ENCODE measurements around the gene CPNE5. TPM values are rescaled to one million over a fixed set of nuclear protein-coding genes. Genes with fewer than 3 reads are reported as not detected.

The CPNE5 gene
- polyA plus RNA-seq, 1 of the 3 experiments (the other 2 are of a cell fraction) = 0.30 TPM

- TF ChIP-seq RAD21 (IDR thresholded peaks at IDR 0.05; ENCODE audit: low read length) (no peak), FOXJ3 (CRISPR knock-in tag; IDR thresholded peaks at IDR 0.05) (no peak), FOXM1 (IDR thresholded peaks at IDR 0.05; ENCODE audit: low read depth) (no peak)
- Histone ChIP-seq H3K4me2 (no peak overlapping the region), H4K20me1 (ENCODE audit: insufficient read depth) (no peaks in the 10 kb centered on the region), H3K27ac (ENCODE audit: low read depth in 2 of 2, low read length in 1 of 2) (no peak overlapping the region; a peak in 1 of 4 replicates), H3K27me3 (ENCODE audit: insufficient read depth) (no peaks in the 10 kb centered on the region), H3K4me3 (ENCODE audit: low read depth in 2 of 2, low read length in 1 of 2) (no peak overlapping the region), H3K79me2 (ENCODE audit: insufficient read depth) (peaks cover 2% of the 10 kb centered on the region; the same call in 1 of the 2 replicates), H3K36me3 (replicated peaks in 1 of 2; ENCODE audit: control insufficient read depth in 1 of 2, insufficient read depth in 2 of 2, low read length in 1 of 2) (peaks cover 30 to 37% of the 10 kb centered on the region in 2 experiments), H3K9ac (no peak overlapping the region), H3F3A (replicated peaks; ENCODE audit: insufficient read depth) (no peaks in the 10 kb centered on the region), H3K9me2 (no peaks in the 10 kb centered on the region), H2AFZ (ENCODE audit: low read depth) (no peak overlapping the region), H3K9me3 (no peaks in the 10 kb centered on the region), H3K4me1 (ENCODE audit: control insufficient read depth in 1 of 2, insufficient read depth in 2 of 2, low read depth in 1 of 2, low read length in 1 of 2) (peaks cover 10 to 16% of the 10 kb centered on the region in 2 experiments; a peak in 2 of 4 replicates)
- no peak for DNase-seq
- CTCF ChIA-PET = interaction anchor here (0.6 to 7.2 kb wide), 9 partner anchors 11 to 230 kb away, joined by 3 to 200 read pairs (median 19); partner anchors contain the start of gene PPIL1
- POLR2A ChIA-PET = no interaction called here
- WGBS (ENCODE audit: low lambda C conversion rate) = 92% methylated on average over 5 of the region's 5 CpGs
Observed at GRCh38 chr6:36853325-36853724, 14.1 kb upstream of the CPNE5 start.

DNA sequence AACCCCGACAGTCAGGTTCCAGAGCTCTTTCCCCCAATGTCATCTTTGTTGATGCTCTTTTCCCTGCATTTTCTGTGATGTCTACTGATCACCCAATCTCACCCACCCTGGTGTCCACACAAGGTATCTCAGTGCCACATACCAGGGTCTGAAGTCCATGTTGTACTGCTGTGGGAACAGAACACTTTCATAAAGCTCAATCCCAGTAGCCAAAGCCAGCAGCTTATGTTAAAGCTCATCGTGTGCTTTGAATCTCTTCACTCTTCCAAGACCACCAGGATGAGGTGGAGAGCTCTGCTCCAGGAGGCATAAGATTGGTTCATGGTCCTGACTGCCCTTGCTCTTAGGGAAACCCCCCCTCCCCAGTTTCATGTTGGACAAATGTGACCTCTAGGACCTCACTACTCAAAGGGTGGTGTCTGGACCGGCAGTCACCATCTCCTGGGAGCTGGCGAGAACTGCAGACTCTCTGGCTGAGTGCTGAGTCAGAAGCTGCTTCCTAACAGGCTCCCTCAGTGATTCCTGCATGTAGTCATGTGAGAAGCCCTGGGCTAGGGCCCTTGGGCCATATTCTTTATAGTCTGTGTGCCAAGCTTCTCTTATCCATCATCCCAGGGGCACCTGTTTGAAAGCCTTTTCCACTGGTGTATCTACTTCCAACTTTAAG is 13.4 kb upstream of the CPNE5 start:
- DNase-seq = no peak
- H3K4me2 ChIP-seq = no peak overlapping the region

More for the DNA sequence above, 13.4 kb upstream of the CPNE5 start:
- WGBS (ENCODE audit: low lambda C conversion rate) = 74% methylated on average over 2 of the region's 4 CpGs
- Histone ChIP-seq H3K9ac (no peak overlapping the region), H3K79me2 (ENCODE audit: insufficient read depth) (no peaks in the 10 kb centered on the region; the same call in 1 of the 2 replicates), H3K4me1 (ENCODE audit: control insufficient read depth in 1 of 2, insufficient read depth in 2 of 2, low read depth in 1 of 2, low read length in 1 of 2) (peaks cover 10 to 16% of the 10 kb centered on the region in 2 experiments; a peak in 2 of 4 replicates), H3K27me3 (ENCODE audit: insufficient read depth) (no peaks in the 10 kb centered on the region), H3K4me3 (ENCODE audit: low read depth in 2 of 2, low read length in 1 of 2) (no peak overlapping the region), H2AFZ (ENCODE audit: low read depth) (no peak overlapping the region), H3F3A (replicated peaks; ENCODE audit: insufficient read depth) (no peaks in the 10 kb centered on the region), H3K9me2 (no peaks in the 10 kb centered on the region), H3K36me3 (replicated peaks in 1 of 2; ENCODE audit: control insufficient read depth in 1 of 2, insufficient read depth in 2 of 2, low read length in 1 of 2) (peaks cover 30 to 37% of the 10 kb centered on the region in 2 experiments), H3K27ac (ENCODE audit: low read depth in 2 of 2, low read length in 1 of 2) (no peak overlapping the region), H4K20me1 (ENCODE audit: insufficient read depth) (no peaks in the 10 kb centered on the region), H3K9me3 (no peaks in the 10 kb centered on the region)
- ChIA-PET POLR2A (interaction anchor here (0.8 to 1.2 kb wide), 2 partner anchors 22 to 166 kb away, joined by 3 read pairs; partner anchors contain the start of gene PPIL1), CTCF (interaction anchor here (0.6 to 7.2 kb wide), 15 partner anchors 8 to 318 kb away, joined by 3 to 200 read pairs (median 5); partner anchors contain the start of gene PPIL1)
- TF ChIP-seq, protein P1, sequence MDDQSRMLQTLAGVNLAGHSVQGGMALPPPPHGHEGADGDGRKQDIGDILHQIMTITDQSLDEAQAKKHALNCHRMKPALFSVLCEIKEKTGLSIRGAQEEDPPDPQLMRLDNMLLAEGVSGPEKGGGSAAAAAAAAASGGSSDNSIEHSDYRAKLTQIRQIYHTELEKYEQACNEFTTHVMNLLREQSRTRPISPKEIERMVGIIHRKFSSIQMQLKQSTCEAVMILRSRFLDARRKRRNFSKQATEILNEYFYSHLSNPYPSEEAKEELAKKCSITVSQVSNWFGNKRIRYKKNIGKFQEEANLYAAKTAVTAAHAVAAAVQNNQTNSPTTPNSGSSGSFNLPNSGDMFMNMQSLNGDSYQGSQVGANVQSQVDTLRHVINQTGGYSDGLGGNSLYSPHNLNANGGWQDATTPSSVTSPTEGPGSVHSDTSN (IDR thresholded peaks at IDR 0.05) = no peak
- no peak for TF ChIP-seq YY1 (IDR thresholded peaks at IDR 0.05; ENCODE audit: low read depth)
- TF ChIP-seq RFX5 (IDR thresholded peaks at IDR 0.05; ENCODE audit: low read length) = no peak
- TF ChIP-seq FOSL2 (IDR thresholded peaks at IDR 0.05; ENCODE audit: borderline replicate concordance, low read depth) = no peak
- no peak for TF ChIP-seq EP300 (IDR thresholded peaks at IDR 0.05; ENCODE audit: borderline replicate concordance in 1 of 2, low read depth in 1 of 2, low read length in 1 of 2)
- no peak for TF ChIP-seq GABPA (IDR thresholded peaks at IDR 0.05; ENCODE audit: low read depth)
- no peak for TF ChIP-seq CTCF (IDR thresholded peaks at IDR 0.05)
- TF ChIP-seq CHD2 (IDR thresholded peaks at IDR 0.05; ENCODE audit: low read length, partially characterized antibody) = no peak
